IPS DF 6.9 (cell line): ENCODE measurements around the gene LFNG.

Experiments used
- DNase-seq: peaks from one replicate; pipeline ENCODE4 v3.0.0-alpha.2; 2013; ENCODE audit warnings: low read depth, low spot score
- H3K27ac ChIP-seq: one replicate; pipeline ENCODE4 v1.5.1; 2013; ENCODE audit warnings: low read length, control low read depth
- H3K27me3 ChIP-seq: 2 replicates; pipeline ENCODE4 v1.6.1; 2013; ENCODE audit warnings: mild to moderate bottlenecking, low read length; ENCODE audit not compliant: control insufficient read depth, insufficient read depth
- H3K36me3 ChIP-seq: 2 replicates; pipeline ENCODE4 v1.6.1; 2013; ENCODE audit warnings: low read length; ENCODE audit not compliant: control insufficient read depth, insufficient read depth
- H3K4me1 ChIP-seq: 2 replicates; pipeline ENCODE4 v1.6.1; 2013; ENCODE audit warnings: low read length; ENCODE audit not compliant: control insufficient read depth, insufficient read depth
- H3K4me3 ChIP-seq: 2 replicates; pipeline ENCODE4 v1.5.1; 2013; ENCODE audit warnings: mild to moderate bottlenecking, low read length
- H3K9me3 ChIP-seq: 2 replicates; pipeline ENCODE4 v1.6.1; 2013; ENCODE audit warnings: low read length, inconsistent platforms; ENCODE audit not compliant: control insufficient read depth, insufficient read depth
- WGBS: extraction: QIAGEN DNeasy Blood & Tissue Kit; methylation state at CpG from one replicate; pipeline ENCODE4 v1.1.7; 2013; ENCODE audit warnings: mixed read lengths, missing lambda C conversion rate; ENCODE audit not compliant: insufficient read length, insufficient coverage; 5-methylcytosine and 5-hydroxymethylcytosine counted together

The LFNG gene

GRCh38 chr7:2575733-2576340 is 56.3 kb downstream of the LFNG start:
- Histone ChIP-seq H3K27ac (no peak overlapping the region), H3K4me1 (no peaks in the 10 kb centered on the region), H3K4me3 (no peak overlapping the region), H3K27me3 (no peaks in the 10 kb centered on the region), H3K9me3 (no peaks in the 10 kb centered on the region), H3K36me3 (no peaks in the 10 kb centered on the region)
- no CpG with 5 or more reads among the region's 21 CpGs for WGBS
- no peak for DNase-seq

GRCh38 chr7:2576742-2577491 is 57.3 kb downstream of the LFNG start:
- Histone ChIP-seq H3K27ac (no peak overlapping the region), H3K9me3 (no peaks in the 10 kb centered on the region), H3K27me3 (no peaks in the 10 kb centered on the region), H3K4me1 (no peaks in the 10 kb centered on the region), H3K4me3 (no peak overlapping the region), H3K36me3 (no peaks in the 10 kb centered on the region)
- no peak for DNase-seq
- 100% methylated on average over 5 of the region's 56 CpGs for WGBS
